Hepatic stellate cell (primary cell): ENCODE results near the gene MNAT1.
"Not testable (repeated sequence)": the region's sequence is repeated elsewhere in the genome, so short reads cannot be mapped to it uniquely, and the experiment has no call there.

ENCODE experiments used
- DNase-seq: peaks from one replicate; pipeline ENCODE4 v3.0.0; 2011; ENCODE audit warnings: low spot score

Gene MNAT1

GRCh38 chr14:60882219-60882618, 147.7 kb downstream of the MNAT1 start:
- DNase-seq: no peak

GRCh38 chr14:60884134-60884533, 149.6 kb downstream of the MNAT1 start:
- DNase-seq: no peak

GRCh38 chr14:60890636-60891035, 156.1 kb downstream of the MNAT1 start:
- not testable (repeated sequence) for DNase-seq

GRCh38 chr14:60893911-60894310, 159.3 kb downstream of the MNAT1 start:
- DNase-seq: no peak

- no peak for DNase-seq
These were observed 169.8 kb downstream of the MNAT1 start for GRCh38 chr14:60904381-60904780.

- DNase-seq: no peak
These were observed 171.4 kb downstream of the MNAT1 start for GRCh38 chr14:60905923-60906322.

- no peak for DNase-seq
These were observed 181.2 kb downstream of the MNAT1 start for GRCh38 chr14:60915781-60916180.

- no peak for DNase-seq
These were observed 187.5 kb downstream of the MNAT1 start for GRCh38 chr14:60922050-60922449.

GRCh38 chr14:60925286-60925685, 190.7 kb downstream of the MNAT1 start:
- no peak for DNase-seq

GRCh38 chr14:60926002-60926401, 191.4 kb downstream of the MNAT1 start:
- no peak for DNase-seq

- DNase-seq: no peak
These were observed 196.7 kb downstream of the MNAT1 start for GRCh38 chr14:60931218-60931617.

- DNase-seq: no peak
These were observed 199.5 kb downstream of the MNAT1 start for GRCh38 chr14:60933920-60934655.

- DNase-seq: no peak
These were observed 200.8 kb downstream of the MNAT1 start for GRCh38 chr14:60935319-60935718.

GRCh38 chr14:60943637-60944032, 209.1 kb downstream of the MNAT1 start:
- DNase-seq: no peak

- no peak for DNase-seq
These were observed 209.6 kb downstream of the MNAT1 start for GRCh38 chr14:60944204-60944603.

- no peak for DNase-seq
These were observed 211.4 kb downstream of the MNAT1 start for GRCh38 chr14:60945984-60946383.

GRCh38 chr14:60946773-60947172, 212.2 kb downstream of the MNAT1 start:
- no peak for DNase-seq

GRCh38 chr14:60951776-60952435, 217.3 kb downstream of the MNAT1 start:
- DNase-seq: peak; percentile 12

GRCh38 chr14:60956202-60956601, 221.6 kb downstream of the MNAT1 start:
- DNase-seq: no peak

- DNase-seq: no peak
These were observed 222.1 kb downstream of the MNAT1 start for GRCh38 chr14:60956632-60957031.

GRCh38 chr14:60958146-60958545, 223.6 kb downstream of the MNAT1 start:
- DNase-seq: no peak

- DNase-seq: no peak
These were observed 229.2 kb downstream of the MNAT1 start for GRCh38 chr14:60963761-60964160.

- DNase-seq: no peak
These were observed 230.3 kb downstream of the MNAT1 start for GRCh38 chr14:60964904-60965303.

GRCh38 chr14:60965402-60965801, 230.8 kb downstream of the MNAT1 start:
- DNase-seq: peak; percentile 6
